Measurements from ENCODE around the gene GSTCD. TPM values are rescaled to one million over a fixed set of nuclear protein-coding genes. Genes with fewer than 3 reads are reported as not detected.
"Not testable (repeated sequence)": the region's sequence is repeated elsewhere in the genome, so short reads cannot be mapped to it uniquely, and the experiment has no call there.

Gene GSTCD
- total RNA-seq, 4 donors from 2014 or later, result 8.2 to 19.6 (median 11.4) TPM

DNA sequence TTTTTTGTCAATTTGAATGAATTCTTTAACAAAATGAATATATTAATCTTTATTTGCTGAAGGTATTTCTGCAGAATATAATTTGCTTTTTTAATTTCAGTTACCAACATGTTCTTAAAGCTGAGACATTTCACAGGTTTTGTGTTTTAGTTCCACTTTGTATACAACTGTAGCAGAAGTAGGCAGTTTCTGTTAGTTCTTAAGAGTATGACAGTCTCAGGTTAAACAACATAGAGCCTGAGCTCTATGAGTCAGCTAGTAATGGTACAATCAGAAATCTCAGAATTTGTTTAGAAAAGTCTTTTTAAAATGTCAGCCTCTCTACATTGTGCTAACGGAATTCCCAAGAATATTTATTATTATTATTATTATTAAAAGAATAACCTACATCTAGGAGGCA, 50.4 kb downstream of the GSTCD start:
- Histone ChIP-seq H3K4me1 (no peaks in the 10 kb centered on the region), H3K27ac (no peak overlapping the region), H3K36me3 (no peaks in the 10 kb centered on the region), H3K27me3 (no peaks in the 10 kb centered on the region), H3K4me3 (no peak overlapping the region), H3K9me3 (no peaks in the 10 kb centered on the region)
- WGBS, result 95% methylated on average over 1 of the region's 1 CpG
- TF ChIP-seq EP300 (IDR thresholded peaks at IDR 0.05), result no peak
- TF ChIP-seq, protein P1, sequence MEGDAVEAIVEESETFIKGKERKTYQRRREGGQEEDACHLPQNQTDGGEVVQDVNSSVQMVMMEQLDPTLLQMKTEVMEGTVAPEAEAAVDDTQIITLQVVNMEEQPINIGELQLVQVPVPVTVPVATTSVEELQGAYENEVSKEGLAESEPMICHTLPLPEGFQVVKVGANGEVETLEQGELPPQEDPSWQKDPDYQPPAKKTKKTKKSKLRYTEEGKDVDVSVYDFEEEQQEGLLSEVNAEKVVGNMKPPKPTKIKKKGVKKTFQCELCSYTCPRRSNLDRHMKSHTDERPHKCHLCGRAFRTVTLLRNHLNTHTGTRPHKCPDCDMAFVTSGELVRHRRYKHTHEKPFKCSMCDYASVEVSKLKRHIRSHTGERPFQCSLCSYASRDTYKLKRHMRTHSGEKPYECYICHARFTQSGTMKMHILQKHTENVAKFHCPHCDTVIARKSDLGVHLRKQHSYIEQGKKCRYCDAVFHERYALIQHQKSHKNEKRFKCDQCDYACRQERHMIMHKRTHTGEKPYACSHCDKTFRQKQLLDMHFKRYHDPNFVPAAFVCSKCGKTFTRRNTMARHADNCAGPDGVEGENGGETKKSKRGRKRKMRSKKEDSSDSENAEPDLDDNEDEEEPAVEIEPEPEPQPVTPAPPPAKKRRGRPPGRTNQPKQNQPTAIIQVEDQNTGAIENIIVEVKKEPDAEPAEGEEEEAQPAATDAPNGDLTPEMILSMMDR (IDR thresholded peaks at IDR 0.05), result no peak
- TF ChIP-seq POLR2AphosphoS5 (IDR thresholded peaks at IDR 0.05), result no peak
- no peak for TF ChIP-seq POLR2A (IDR thresholded peaks at IDR 0.05)
- no peak for DNase-seq (ENCODE audit: low spot score in 2 of 2)

DNA sequence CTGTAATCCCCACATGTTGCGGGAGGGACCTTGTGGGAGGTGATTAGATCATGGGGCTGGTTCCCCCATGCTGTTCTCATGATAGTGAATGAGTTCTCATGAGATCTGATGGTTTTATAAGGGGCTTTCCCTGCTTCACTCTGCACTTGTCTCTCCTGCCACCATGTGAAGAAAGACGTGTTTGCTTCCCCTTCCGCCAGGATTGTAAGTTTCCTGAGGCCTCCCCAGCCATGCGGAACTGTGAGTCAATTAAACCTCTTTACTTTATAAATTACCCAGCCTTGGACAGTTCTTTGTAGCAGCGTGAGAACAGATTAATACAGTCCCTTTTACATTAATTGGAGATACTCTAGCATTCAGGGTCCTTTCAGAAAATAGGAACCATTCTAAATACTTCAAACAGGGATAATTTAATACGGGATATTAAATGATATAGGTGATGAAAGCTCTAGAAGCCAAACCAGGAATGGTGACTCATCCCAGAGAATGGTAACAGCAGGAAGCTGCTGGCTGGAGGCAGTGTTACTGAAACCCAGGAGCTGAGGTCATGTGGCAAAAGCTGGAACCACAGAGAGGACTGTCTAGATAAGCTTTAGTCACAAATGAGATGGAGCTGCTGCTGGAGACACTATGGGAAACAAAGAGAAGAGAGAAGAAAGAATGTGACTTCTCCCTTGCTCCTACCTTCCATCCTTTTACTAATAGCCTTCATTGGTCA, 57.3 kb downstream of the GSTCD start:
- no peaks in the 10 kb centered on the region for H3K27me3 ChIP-seq
- no peak overlapping the region for H3K27ac ChIP-seq
- no peaks in the 10 kb centered on the region for H3K9me3 ChIP-seq
- no peak overlapping the region for H3K4me3 ChIP-seq
- H3K36me3 ChIP-seq, result no peaks in the 10 kb centered on the region
- no peak for DNase-seq (ENCODE audit: low spot score in 2 of 2)
- no peaks in the 10 kb centered on the region for H3K4me1 ChIP-seq
- TF ChIP-seq POLR2A (IDR thresholded peaks at IDR 0.05) (no peak), POLR2AphosphoS5 (IDR thresholded peaks at IDR 0.05) (no peak), EP300 (IDR thresholded peaks at IDR 0.05) (no peak)
- TF ChIP-seq, protein P1 (IDR thresholded peaks at IDR 0.05), result no peak
- 94% methylated on average over 6 of the region's 6 CpGs for WGBS

DNA sequence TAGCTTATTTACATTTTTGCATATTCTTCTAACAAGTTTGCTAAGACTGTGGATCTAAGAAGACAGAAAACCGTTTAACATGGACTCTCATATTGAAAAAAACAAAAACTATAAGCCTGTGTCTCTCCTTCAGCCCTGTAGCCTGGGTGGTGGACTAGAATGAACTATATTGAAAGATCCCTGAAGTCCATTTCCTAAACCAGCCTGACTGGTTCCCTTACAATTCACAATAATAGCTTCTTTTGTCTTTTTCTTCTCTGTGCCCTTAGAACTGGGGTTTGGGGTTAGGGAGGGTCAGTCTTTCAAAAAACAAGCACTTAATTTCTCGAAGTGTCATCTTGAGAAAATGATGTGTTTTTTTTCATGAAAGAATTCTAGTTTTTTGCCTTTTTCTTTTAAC, 59.0 kb downstream of the GSTCD start:
- Histone ChIP-seq H3K4me3 (no peak overlapping the region), H3K36me3 (no peaks in the 10 kb centered on the region), H3K27me3 (no peaks in the 10 kb centered on the region), H3K4me1 (no peaks in the 10 kb centered on the region), H3K9me3 (no peaks in the 10 kb centered on the region), H3K27ac (no peak overlapping the region)
- WGBS, result 80% methylated on average over 2 of the region's 2 CpGs
- DNase-seq (ENCODE audit: low spot score in 2 of 2), result no peak
- TF ChIP-seq POLR2A (IDR thresholded peaks at IDR 0.05) (no peak), POLR2AphosphoS5 (IDR thresholded peaks at IDR 0.05) (no peak), EP300 (IDR thresholded peaks at IDR 0.05) (no peak)
- TF ChIP-seq, protein P1 (IDR thresholded peaks at IDR 0.05), result no peak

DNA sequence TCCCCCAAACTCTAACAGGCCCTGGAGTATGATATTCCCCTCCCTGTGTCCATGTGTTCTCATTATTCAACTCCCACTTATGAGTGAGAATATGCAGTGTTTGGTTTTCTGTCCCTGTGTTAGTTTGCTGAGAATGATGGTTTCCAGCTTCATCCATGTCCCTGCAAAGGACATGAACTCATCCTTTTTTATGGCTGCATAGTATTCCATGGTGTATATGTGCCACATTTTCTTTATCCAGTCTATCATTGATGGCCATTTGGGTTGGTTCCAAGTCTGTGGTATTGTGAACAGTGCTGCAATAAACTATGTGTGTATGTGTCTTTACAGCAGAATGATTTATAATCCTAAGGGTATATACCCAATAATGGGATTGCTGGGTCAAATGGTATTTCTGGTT, 61.9 kb downstream of the GSTCD start:
- H3K4me3 ChIP-seq; H3K4me1 ChIP-seq; H3K27ac ChIP-seq; H3K27me3 ChIP-seq; H3K9me3 ChIP-seq; H3K36me3 ChIP-seq; DNase-seq (ENCODE audit: low spot score in 2 of 2): not testable (repeated sequence)

DNA sequence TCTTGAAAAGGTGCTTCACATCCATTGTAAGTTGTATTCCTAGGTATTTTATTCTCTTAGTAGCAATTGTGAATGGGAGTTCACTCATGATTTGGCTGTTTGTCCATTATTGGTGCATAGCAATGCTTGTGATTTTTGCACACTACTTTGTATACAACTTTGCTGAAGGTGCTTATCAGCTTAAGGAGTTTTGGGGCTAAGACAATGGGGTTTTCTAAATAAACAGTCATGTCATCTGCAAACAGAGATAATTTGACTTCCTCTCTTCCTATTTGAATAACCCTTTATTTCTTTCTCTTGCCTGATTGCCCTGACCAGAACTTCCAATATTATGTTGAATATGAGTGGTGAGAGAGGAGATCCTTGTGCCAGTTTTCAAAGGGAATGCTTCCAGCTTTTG, 63.5 kb downstream of the GSTCD start:
- not testable (repeated sequence) for H3K9me3 ChIP-seq; H3K4me1 ChIP-seq; H3K27me3 ChIP-seq; DNase-seq (ENCODE audit: low spot score in 2 of 2); H3K36me3 ChIP-seq; H3K27ac ChIP-seq; H3K4me3 ChIP-seq

DNA sequence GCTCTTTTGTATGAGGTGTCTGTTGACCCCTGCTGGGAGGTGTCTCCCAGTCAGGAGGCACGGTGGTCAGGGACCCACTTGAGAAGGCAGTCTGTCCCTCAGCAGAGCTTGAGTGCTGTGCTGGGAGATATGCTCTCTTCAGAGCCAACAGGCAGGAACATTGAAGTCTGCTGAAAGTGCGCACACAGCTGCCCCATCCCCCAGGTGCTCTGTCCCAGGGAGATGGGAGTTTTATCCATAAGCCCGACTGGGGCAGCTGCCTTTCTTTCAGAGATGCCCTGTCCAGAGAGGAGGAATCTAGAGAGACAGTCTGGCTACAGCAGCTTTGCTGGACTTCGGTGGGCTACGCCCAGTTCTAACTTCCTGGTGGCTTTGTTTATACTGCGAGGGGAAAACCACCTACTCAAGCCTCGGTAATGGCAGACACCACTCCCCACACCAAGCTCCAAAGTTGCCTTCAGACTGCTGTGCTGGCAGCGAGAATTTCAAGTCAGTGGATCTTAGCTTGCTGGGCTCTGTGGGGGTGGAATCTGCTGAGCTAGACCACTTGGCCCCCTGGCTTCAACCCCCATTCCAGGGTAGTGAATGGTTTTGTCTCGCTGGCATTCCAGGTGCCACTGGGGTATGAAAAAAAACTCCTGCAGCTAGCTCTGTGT, 67.3 kb downstream of the GSTCD start:
- not testable (repeated sequence) for H3K36me3 ChIP-seq; H3K27ac ChIP-seq; H3K9me3 ChIP-seq; H3K4me3 ChIP-seq; H3K27me3 ChIP-seq; H3K4me1 ChIP-seq; DNase-seq (ENCODE audit: low spot score in 2 of 2)
- WGBS, result 97% methylated on average over 6 of the region's 9 CpGs

DNA sequence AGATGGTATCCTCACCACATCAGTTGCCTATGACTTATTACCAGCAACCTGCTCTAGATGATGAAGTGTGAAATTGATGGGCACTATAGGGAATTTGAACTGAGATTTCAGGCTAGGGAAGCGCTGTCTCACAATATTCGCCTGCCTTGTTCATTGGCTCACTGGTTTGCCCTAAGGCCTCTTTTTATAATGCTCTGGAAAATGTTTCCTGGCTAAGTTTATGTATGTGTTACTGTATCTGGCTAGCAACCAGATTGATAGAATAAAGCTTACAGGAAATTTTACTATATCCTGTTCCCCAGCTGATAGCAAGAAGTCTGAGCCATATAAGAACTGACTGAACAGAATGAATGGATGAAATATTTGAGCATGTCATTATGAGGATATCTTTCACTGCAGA, 71.6 kb downstream of the GSTCD start:
- 53% methylated on average over 2 of the region's 2 CpGs for WGBS

More for the DNA sequence above, 71.6 kb downstream of the GSTCD start:
- no peaks in the 10 kb centered on the region for H3K4me1 ChIP-seq
- no peak for DNase-seq (ENCODE audit: low spot score in 2 of 2)
- no peaks in the 10 kb centered on the region for H3K9me3 ChIP-seq
- H3K4me3 ChIP-seq, result no peak overlapping the region
- TF ChIP-seq, protein P1 (IDR thresholded peaks at IDR 0.05), result no peak
- TF ChIP-seq POLR2A (IDR thresholded peaks at IDR 0.05), result no peak
- TF ChIP-seq EP300 (IDR thresholded peaks at IDR 0.05), result no peak
- no peak for TF ChIP-seq POLR2AphosphoS5 (IDR thresholded peaks at IDR 0.05)
- no peak overlapping the region for H3K27ac ChIP-seq
- no peaks in the 10 kb centered on the region for H3K27me3 ChIP-seq
- H3K36me3 ChIP-seq, result peaks cover 8% of the 10 kb centered on the region
